ENCODE measurements around the gene SNAPC3.
"Not testable (repeated sequence)": the region's sequence is repeated elsewhere in the genome, so short reads cannot be mapped to it uniquely, and the experiment has no call there.

SNAPC3 gene

GRCh38 chr9:15422372-15423230 lies at the start of gene SNAPC3:
SNAPC3 (plus strand) TSS chr9:15422876; CDS start chr9:15422880, 4 bp downstream.
- DNase-seq, result peak; percentile 83

GRCh38 chr9:15373881-15374280 lies 48.8 kb upstream of the SNAPC3 start:
- no peak for DNase-seq

- no peak for DNase-seq
Observed at GRCh38 chr9:15374310-15374709, 48.4 kb upstream of the SNAPC3 start.

- no peak for DNase-seq
Observed at GRCh38 chr9:15374825-15375224, 47.9 kb upstream of the SNAPC3 start.

- no peak for DNase-seq
Observed at GRCh38 chr9:15377625-15378540, 44.8 kb upstream of the SNAPC3 start.

- not testable (repeated sequence) for DNase-seq
Observed at GRCh38 chr9:15379317-15379716, 43.4 kb upstream of the SNAPC3 start.

GRCh38 chr9:15379888-15380287 lies 42.8 kb upstream of the SNAPC3 start:
- not testable (repeated sequence) for DNase-seq

- DNase-seq, result no peak
Observed at GRCh38 chr9:15381491-15381890, 41.2 kb upstream of the SNAPC3 start.

GRCh38 chr9:15386465-15386864 lies 36.2 kb upstream of the SNAPC3 start:
- no peak for DNase-seq

- DNase-seq, result no peak
Observed at GRCh38 chr9:15389173-15389572, 33.5 kb upstream of the SNAPC3 start.

GRCh38 chr9:15389631-15390030 lies 33.0 kb upstream of the SNAPC3 start:
- DNase-seq, result no peak

- no peak for DNase-seq
Observed at GRCh38 chr9:15390201-15390600, 32.5 kb upstream of the SNAPC3 start.

GRCh38 chr9:15392363-15392762 lies 30.3 kb upstream of the SNAPC3 start:
- no peak for DNase-seq

- DNase-seq, result no peak
Observed at GRCh38 chr9:15400281-15400941, 22.3 kb upstream of the SNAPC3 start.

GRCh38 chr9:15401266-15401665 lies 21.4 kb upstream of the SNAPC3 start:
- DNase-seq, result no peak

- DNase-seq, result no peak
Observed at GRCh38 chr9:15403155-15403554, 19.5 kb upstream of the SNAPC3 start.

- DNase-seq, result no peak
Observed at GRCh38 chr9:15404171-15404570, 18.5 kb upstream of the SNAPC3 start.

GRCh38 chr9:15416880-15417279 lies 5.8 kb upstream of the SNAPC3 start:
- no peak for DNase-seq

GRCh38 chr9:15417626-15418025 lies 5.0 kb upstream of the SNAPC3 start:
- DNase-seq, result no peak

GRCh38 chr9:15420796-15421195 lies 1.9 kb upstream of the SNAPC3 start:
- no peak for DNase-seq

- DNase-seq, result no peak
Observed at GRCh38 chr9:15421532-15421931, 1.1 kb upstream of the SNAPC3 start.

GRCh38 chr9:15421990-15422371 lies 695 bp upstream of the SNAPC3 start:
- DNase-seq, result no peak

All from NCI-H1048 (cell line).